GM12801 (cell line): ENCODE measurements around the gene IFT27.

ENCODE experiments used
- TF ChIP-seq, protein P1 (sequence below): IDR thresholded peaks from one replicate; pipeline ENCODE4 v1.5.1; 2011; ENCODE audit warnings: control low read depth; ENCODE audit not compliant: insufficient read length; ENCODE audit errors: extremely low read depth

IFT27 gene

DNA sequence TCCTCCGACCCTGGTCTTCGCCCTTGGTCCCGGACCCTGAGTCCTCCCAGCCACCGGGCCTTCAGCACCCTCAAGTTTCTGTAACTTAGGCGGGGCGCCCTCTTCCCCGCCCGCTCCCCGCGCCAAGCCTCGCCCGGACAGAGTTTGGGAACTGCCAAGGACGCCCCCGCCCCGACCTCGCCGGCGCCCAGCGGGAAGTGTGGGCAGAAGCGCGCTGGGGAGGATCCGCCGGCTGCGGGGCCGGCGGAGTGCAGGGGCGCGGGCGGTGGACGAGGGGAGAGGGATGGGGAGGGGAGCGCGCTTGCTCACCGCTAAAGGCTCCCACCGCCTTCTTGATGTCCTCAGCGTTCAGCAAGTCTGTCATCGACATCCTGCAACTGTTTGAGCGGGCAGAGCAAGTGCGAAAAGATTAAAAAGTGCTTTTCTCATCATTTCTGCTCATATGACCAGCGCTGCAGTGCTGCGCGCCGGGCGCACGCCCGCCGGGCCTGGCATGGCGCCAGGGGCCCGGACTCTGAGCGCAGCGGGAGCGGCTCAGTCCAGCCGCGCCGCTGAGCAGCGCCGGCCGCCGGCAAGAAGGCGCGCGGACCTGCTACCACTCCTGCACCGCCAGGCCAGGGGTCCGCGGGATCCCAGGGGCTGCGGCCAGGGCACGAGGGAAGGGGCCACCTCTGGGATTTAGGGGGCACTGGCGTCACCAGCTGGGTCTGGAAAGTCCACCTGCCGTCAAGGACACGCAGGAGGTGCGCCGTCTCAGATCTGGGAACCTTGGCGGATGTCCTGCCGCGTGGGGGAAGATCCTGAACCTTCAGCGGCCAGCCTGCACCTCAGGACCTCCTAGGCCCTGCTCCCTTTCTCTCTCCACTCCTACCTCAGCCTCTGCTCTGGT, 41.0 kb upstream of the IFT27 start, which contains the start of gene PVALB:
Gene PVALB (minus strand): TSS at position 400 of the 889 bp plus-strand sequence. CDS start 30 bp downstream, at position 370.
- TF ChIP-seq, protein P1, sequence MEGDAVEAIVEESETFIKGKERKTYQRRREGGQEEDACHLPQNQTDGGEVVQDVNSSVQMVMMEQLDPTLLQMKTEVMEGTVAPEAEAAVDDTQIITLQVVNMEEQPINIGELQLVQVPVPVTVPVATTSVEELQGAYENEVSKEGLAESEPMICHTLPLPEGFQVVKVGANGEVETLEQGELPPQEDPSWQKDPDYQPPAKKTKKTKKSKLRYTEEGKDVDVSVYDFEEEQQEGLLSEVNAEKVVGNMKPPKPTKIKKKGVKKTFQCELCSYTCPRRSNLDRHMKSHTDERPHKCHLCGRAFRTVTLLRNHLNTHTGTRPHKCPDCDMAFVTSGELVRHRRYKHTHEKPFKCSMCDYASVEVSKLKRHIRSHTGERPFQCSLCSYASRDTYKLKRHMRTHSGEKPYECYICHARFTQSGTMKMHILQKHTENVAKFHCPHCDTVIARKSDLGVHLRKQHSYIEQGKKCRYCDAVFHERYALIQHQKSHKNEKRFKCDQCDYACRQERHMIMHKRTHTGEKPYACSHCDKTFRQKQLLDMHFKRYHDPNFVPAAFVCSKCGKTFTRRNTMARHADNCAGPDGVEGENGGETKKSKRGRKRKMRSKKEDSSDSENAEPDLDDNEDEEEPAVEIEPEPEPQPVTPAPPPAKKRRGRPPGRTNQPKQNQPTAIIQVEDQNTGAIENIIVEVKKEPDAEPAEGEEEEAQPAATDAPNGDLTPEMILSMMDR, result no peak

DNA sequence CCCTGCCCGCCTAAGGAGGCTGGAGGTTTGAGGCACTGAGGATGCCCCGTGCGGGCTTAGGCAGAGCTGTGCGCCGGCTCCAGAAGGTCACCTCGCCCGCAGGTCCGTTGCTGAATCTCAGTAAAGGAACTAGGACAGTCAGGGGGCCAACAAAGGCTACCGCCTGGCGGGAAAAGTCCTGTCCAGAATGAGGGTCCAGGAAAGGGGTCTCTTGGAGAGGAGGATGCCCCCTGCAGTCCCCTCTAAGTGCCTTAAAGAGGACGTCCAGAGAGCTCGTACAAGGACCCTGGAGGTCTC, 40.4 kb upstream of the IFT27 start:
- TF ChIP-seq, protein P1, result no peak

DNA sequence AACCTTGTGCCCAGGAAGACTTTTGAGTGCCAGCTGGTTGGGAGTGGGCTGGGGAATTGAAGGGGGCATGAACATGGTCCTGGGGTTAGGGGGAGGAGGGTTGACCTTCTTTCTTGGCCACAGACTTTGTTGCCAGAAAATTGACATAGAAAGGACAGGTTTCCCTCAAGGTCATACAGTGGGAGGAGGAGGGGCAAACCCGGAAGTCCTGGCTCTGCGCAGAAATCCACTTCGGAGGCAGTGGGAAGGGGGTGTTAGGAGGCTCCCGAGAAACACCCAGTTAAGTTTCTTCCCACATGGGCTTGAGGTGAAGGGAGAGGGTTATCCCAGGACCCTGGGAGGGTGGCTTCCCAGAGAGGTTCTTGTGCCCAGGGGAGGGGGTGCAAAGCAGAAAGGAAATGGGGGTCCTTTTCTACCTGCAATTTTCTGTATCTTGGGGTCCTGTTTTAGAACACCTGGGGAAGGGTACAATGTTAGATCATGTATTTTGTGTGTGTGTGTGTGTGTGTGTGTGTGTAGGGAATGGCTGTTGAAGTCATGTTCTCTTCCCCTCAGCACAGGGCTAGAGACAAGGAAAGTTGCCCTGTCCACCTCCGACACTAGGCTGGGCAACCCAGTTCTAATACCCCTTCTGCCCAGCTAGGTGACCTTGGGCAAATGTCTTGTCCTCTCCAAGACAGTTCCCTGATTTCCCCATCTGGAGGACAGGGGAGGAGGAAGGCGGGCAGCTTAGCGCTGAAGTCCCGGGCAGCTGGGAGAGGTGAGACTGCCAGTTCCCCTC, 39.8 kb upstream of the IFT27 start:
- TF ChIP-seq, protein P1, result no peak

DNA sequence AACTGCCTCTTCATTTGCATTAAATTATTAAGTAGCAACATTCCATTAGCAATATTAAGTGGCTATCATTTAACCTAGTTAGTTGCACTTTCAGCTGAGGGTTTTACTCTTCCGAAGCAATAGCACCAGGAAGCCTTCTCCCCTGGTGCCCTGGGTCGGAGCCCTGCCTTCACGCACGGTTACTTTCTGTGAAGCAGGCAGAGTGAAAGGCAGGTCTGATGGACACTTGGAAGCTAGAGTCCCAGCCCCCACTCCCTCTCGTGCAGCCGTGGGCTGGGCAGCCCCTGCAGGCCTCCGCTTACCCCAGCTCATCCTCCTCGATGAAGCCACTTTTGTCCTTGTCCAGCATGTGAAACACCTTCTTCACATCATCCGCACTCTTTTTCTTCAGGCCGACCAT, 38.9 kb upstream of the IFT27 start:
- TF ChIP-seq, protein P1, result no peak

DNA sequence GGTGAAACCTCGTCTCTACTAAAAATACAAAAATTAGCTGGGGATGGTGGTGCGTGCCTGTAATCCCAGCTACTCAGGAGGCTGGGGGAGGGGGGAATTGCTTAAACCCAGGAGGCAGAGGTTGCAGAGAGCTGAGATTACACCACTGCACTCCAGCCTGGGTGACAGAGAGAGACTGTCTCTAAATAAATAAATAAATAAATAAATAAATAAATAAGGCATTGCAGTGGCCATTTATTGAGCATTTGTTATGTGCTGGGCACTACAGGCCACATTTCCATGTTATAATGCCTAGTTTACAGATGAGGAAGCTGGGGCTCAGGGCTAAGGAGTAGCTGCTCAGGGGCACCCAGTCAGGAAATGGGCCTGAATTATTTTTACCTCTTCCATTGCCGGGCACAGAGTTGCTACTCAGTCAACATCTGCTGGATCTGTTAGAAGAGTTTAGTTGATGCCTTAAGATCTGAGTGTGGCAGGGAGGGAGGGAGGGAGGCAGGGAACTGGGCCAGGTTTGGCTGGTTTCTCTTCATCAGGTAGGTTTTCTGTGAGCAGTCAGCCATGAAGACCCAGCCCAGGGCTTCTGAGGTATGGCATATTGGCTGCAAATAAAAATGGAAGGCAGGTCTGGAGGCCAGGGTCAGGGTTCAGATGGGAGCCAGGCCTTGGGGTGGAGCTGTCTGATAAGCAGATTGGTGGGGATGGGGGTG, 35.3 kb upstream of the IFT27 start:
- TF ChIP-seq, protein P1, result no peak

DNA sequence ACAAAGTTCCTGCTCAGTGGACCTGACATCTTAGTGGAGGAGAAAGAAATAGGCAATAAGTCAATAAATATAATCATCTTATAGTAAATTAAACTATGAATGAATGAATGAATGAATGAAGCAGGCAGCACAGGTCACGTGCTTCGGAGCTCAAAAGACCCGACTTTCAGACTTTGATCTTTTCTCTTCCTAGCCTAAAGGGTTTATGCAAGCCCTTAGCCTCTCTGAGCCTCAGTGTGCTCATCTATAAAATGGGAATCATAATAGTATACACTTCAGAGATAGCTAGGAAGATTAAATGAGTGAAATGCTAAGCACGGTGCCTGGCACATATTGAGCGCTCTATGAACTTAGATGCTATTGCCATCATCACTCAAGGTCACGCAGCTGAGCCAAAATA, 33.4 kb upstream of the IFT27 start:
- TF ChIP-seq, protein P1, result no peak
